GM23338 (cell line): Measurements from ENCODE around the gene CADM4. TPM values are rescaled to one million over a fixed set of nuclear protein-coding genes. Genes with fewer than 3 reads are reported as not detected.

ENCODE experiments used
- ATAC-seq: fragments of 200-7000 bp; cut with Tn5 transposase; 3 replicates; pipeline ENCODE4 v1.9.1; 2020
- DNase-seq: peaks from one replicate; pipeline ENCODE4 v3.0.0-alpha.2; 2015; ENCODE audit warnings: low spot score
- H2AFZ ChIP-seq: fragments of 200-600 bp; sonication (generic); 2 replicates; pipeline ENCODE4 v1.8.0; 2016; ENCODE audit warnings: antibody characterized with exemption, mild to moderate bottlenecking, moderate library complexity
- H3F3A ChIP-seq: fragments of 200-600 bp; sonication (generic); replicated peaks from 2 replicates; pipeline ENCODE4 v1.8.0; 2017; ENCODE audit warnings: antibody characterized with exemption, mixed run types, low read depth
- H3K27ac ChIP-seq: fragments of 200-600 bp; sonication (generic); 2 replicates; pipeline ENCODE4 v1.6.1; 2016; ENCODE audit warnings: low read depth
- H3K27me3 ChIP-seq: fragments of 200-600 bp; sonication (generic); 2 replicates; pipeline ENCODE4 v1.8.0; 2016; ENCODE audit warnings: mild to moderate bottlenecking, mixed run types, moderate library complexity; ENCODE audit not compliant: insufficient read depth
- H3K36me3 ChIP-seq: fragments of 200-600 bp; sonication (generic); 2 replicates; pipeline ENCODE4 v1.8.0; 2016; ENCODE audit warnings: mild to moderate bottlenecking; ENCODE audit not compliant: insufficient read depth
- H3K4me1 ChIP-seq: fragments of 200-600 bp; sonication (generic); 2 replicates; pipeline ENCODE4 v1.8.0; 2016; ENCODE audit warnings: mild to moderate bottlenecking, moderate library complexity; ENCODE audit not compliant: insufficient read depth
- H3K4me2 ChIP-seq: fragments of 200-600 bp; sonication (generic); 2 replicates; pipeline ENCODE4 v1.7.1; 2017; ENCODE audit warnings: mixed run types
- H3K4me3 ChIP-seq: fragments of 200-600 bp; sonication (generic); 2 replicates; pipeline ENCODE4 v1.6.1; 2016; ENCODE audit warnings: mixed run types
- H3K79me2 ChIP-seq: fragments of 200-600 bp; sonication (generic); replicated peaks from 2 replicates; pipeline ENCODE4 v1.8.0; 2017; ENCODE audit warnings: mild to moderate bottlenecking; ENCODE audit not compliant: insufficient read depth
- H3K9me2 ChIP-seq: fragments of 200-600 bp; sonication (generic); 2 replicates; pipeline ENCODE4 v1.8.0; 2017; ENCODE audit not compliant: insufficient read depth
- H4K20me1 ChIP-seq: fragments of 200-600 bp; sonication (generic); replicated peaks from 2 replicates; pipeline ENCODE4 v1.8.0; 2017; ENCODE audit warnings: mild to moderate bottlenecking; ENCODE audit not compliant: insufficient read depth
- H3K27ac Mint-ChIP-seq: 2 replicates; pipeline ENCODE4 v1.8.0; 2020; ENCODE audit warnings: inconsistent platforms, mild to moderate bottlenecking, moderate library complexity, mixed read lengths
- H3K27me3 Mint-ChIP-seq: 3 replicates; pipeline ENCODE4 v1.8.0; 2022; ENCODE audit warnings: low read depth, mild to moderate bottlenecking, moderate library complexity, mixed read lengths, inconsistent platforms; ENCODE audit not compliant: insufficient read depth, poor library complexity
- H3K36me3 Mint-ChIP-seq: 3 replicates; pipeline ENCODE4 v1.8.0; 2021; ENCODE audit warnings: low read depth, mild to moderate bottlenecking, inconsistent platforms, moderate library complexity, mixed read lengths
- H3K4me1 Mint-ChIP-seq: 3 replicates; pipeline ENCODE4 v1.8.0; 2020; ENCODE audit warnings: mild to moderate bottlenecking, inconsistent platforms, mixed read lengths
- H3K4me3 Mint-ChIP-seq: 3 replicates; pipeline ENCODE4 v1.8.0; 2021; ENCODE audit warnings: moderate library complexity, mild to moderate bottlenecking, inconsistent platforms, mixed read lengths
- H3K9me3 Mint-ChIP-seq: 3 replicates; pipeline ENCODE4 v1.8.0; 2020; ENCODE audit warnings: moderate library complexity, mild to moderate bottlenecking, inconsistent platforms, mixed read lengths
- CREB1 ChIP-seq: fragments of 250-450 bp; sonication (Bioruptor Pico); IDR thresholded peaks from 2 replicates; pipeline ENCODE4 v1.5.0; 2020; ENCODE audit warnings: low read depth, mild to moderate bottlenecking, moderate library complexity
- CTCF ChIP-seq, 2 experiments: fragments of 200-600 bp in 1 of 2; sonication (generic) in 1 of 2; conservative IDR thresholded peaks; 2 replicates each; pipeline versions ENCODE4 v1.5.1 to v1.6.1; 2016 to 2017; ENCODE audit warnings: antibody characterized with exemption in 2 of 2, low read depth in 2 of 2, mild to moderate bottlenecking in 2 of 2, moderate library complexity in 1 of 2
- EZH2 ChIP-seq: fragments of 200-600 bp; sonication (generic); IDR thresholded peaks from one replicate; pipeline ENCODE4 v1.8.0; 2017; ENCODE audit warnings: antibody characterized with exemption, mild to moderate bottlenecking, low read depth; ENCODE audit not compliant: unreplicated experiment
- EZH2phosphoT487 ChIP-seq: fragments of 200-600 bp; sonication (generic); IDR thresholded peaks from one replicate; pipeline ENCODE4 v1.8.1; 2018; ENCODE audit warnings: antibody characterized with exemption; ENCODE audit not compliant: unreplicated experiment
- JUNB ChIP-seq: IDR thresholded peaks from one replicate; pipeline ENCODE4 v1.6.1; 2016; ENCODE audit warnings: antibody characterized with exemption; ENCODE audit not compliant: unreplicated experiment
- NANOG ChIP-seq: IDR thresholded peaks from 2 replicates; pipeline ENCODE4 v1.6.1; 2016; ENCODE audit warnings: antibody characterized with exemption, borderline replicate concordance
- POLR2AphosphoS5 ChIP-seq: IDR thresholded peaks from 2 replicates; pipeline ENCODE4 v1.6.1; 2016; ENCODE audit warnings: antibody characterized with exemption, low read depth
- STAT1 ChIP-seq: IDR thresholded peaks from one replicate; pipeline ENCODE4 v1.6.1; 2016; ENCODE audit warnings: antibody characterized with exemption; ENCODE audit not compliant: unreplicated experiment
- ZNF114 ChIP-seq: fragments of 250-450 bp; sonication (Bioruptor Pico); IDR thresholded peaks from 2 replicates; pipeline ENCODE4 v1.5.0; 2020; ENCODE audit warnings: mild to moderate bottlenecking, moderate library complexity
- ZNF331 ChIP-seq: fragments of 250-450 bp; sonication (Bioruptor Pico); IDR thresholded peaks from 2 replicates; pipeline ENCODE4 v1.5.0; 2020; ENCODE audit warnings: low read depth, mild to moderate bottlenecking, moderate library complexity
- ZNF462 ChIP-seq: fragments of 250-450 bp; sonication (Bioruptor Pico); IDR thresholded peaks from 2 replicates; pipeline ENCODE4 v1.5.0; 2020; ENCODE audit warnings: mild to moderate bottlenecking, moderate library complexity
- polyA plus RNA-seq: library from polyadenylated mRNA; unstranded; fragments of >200 nt; fragmentation: Nextera tagmentation; extraction: Ambion mirVana; gene quantifications from 2 replicates; pipeline ENCODE4 v1.2.1, GENCODE V29; 2016
- total RNA-seq: library from RNA; depleted of rRNA; stranded (reverse); fragments of >200 nt; shearing (Covaris generic); gene quantifications from 2 replicates; pipeline ENCODE4 v1.2.3, GENCODE V29; 2014

The CADM4 gene
- total and polyA plus RNA-seq, 2 experiments from 2014 or later, result 3.7 to 21.2 TPM

- TF ChIP-seq ZNF462 (CRISPR knock-in tag) (no peak), EZH2phosphoT487 (no peak), ZNF331 (no peak), CREB1 (CRISPR knock-in tag) (no peak), JUNB (no peak), EZH2 (no peak), NANOG (no peak), CTCF (conservative IDR thresholded peaks at IDR 0.05; ENCODE audit: low read depth in 2 of 2) (no peak), STAT1 (no peak)
These were observed 16.7 kb downstream of the CADM4 start (continued) for GRCh38 chr19:43622956-43623355.

GRCh38 chr19:43622070-43622469 lies 17.6 kb downstream of the CADM4 start:
- Histone ChIP-seq H3K4me1 (peaks cover 12% of the 10 kb centered on the region), H3K4me2 (no peak overlapping the region), H3K27ac (no peak overlapping the region), H3K36me3 (no peaks in the 10 kb centered on the region), H3K79me2 (peaks cover 14% of the 10 kb centered on the region; the same call in 1 of the 2 replicates), H2AFZ (no peak overlapping the region), H3K4me3 (no peak overlapping the region), H4K20me1 (no peaks in the 10 kb centered on the region; the same call in none of the 2 replicates), H3K9me2 (no peaks in the 10 kb centered on the region), H3K27me3 (no peaks in the 10 kb centered on the region), H3F3A (peaks cover 12% of the 10 kb centered on the region)
- Mint-ChIP-seq H3K27ac (no peak overlapping the region), H3K9me3 (peaks cover 3% of the 10 kb centered on the region; the same call in 2 of the 3 replicates), H3K4me1 (peaks cover 32% of the 10 kb centered on the region), H3K4me3 (no peak overlapping the region), H3K36me3 (peaks cover 18% of the 10 kb centered on the region), H3K27me3 (peaks cover 23% of the 10 kb centered on the region)
- ATAC-seq, result no peak
- DNase-seq, result no peak
- TF ChIP-seq ZNF114 (no peak), EZH2 (no peak), CREB1 (CRISPR knock-in tag) (no peak), STAT1 (no peak), POLR2AphosphoS5 (no peak), CTCF (conservative IDR thresholded peaks at IDR 0.05; ENCODE audit: low read depth in 2 of 2) (no peak), JUNB (no peak), EZH2phosphoT487 (no peak), NANOG (no peak)
